SU-DHL-6 (cell line): ENCODE measurements around the gene C16orf95.

ENCODE experiments used
- H2AFZ ChIP-seq: fragments of 200-600 bp; sonication (generic); 2 replicates; pipeline ENCODE4 v1.6.1; 2014; ENCODE audit warnings: low read depth, mild to moderate bottlenecking, moderate library complexity, mixed read lengths, antibody characterized with exemption, low read length; ENCODE audit not compliant: severe bottlenecking
- H3F3A ChIP-seq: fragments of 200-600 bp; shearing (Covaris generic); 2 replicates; pipeline ENCODE4 v1.6.0; 2016; ENCODE audit warnings: antibody characterized with exemption, mild to moderate bottlenecking; ENCODE audit not compliant: insufficient read depth
- H3K27ac ChIP-seq: fragments of 200-600 bp; sonication (generic); 2 replicates; pipeline ENCODE4 v1.5.1; 2016; ENCODE audit warnings: low read depth, mild to moderate bottlenecking, low read length, moderate library complexity, mixed read lengths
- H3K27me3 ChIP-seq: fragments of 200-600 bp; sonication (generic), shearing (Covaris generic); 2 replicates; pipeline ENCODE4 v1.6.0; 2014; ENCODE audit warnings: mild to moderate bottlenecking, low read length
- H3K36me3 ChIP-seq: fragments of 200-600 bp; sonication (generic); 2 replicates; pipeline ENCODE4 v1.6.1; 2014; ENCODE audit warnings: mild to moderate bottlenecking, low read length, mixed read lengths
- H3K4me2 ChIP-seq: fragments of 300-600, 200-600 bp; shearing (Covaris generic), sonication (generic); 2 replicates; pipeline ENCODE4 v1.6.0; 2014; ENCODE audit warnings: low read length, low read depth, mild to moderate bottlenecking; ENCODE audit not compliant: poor library complexity, severe bottlenecking
- H3K4me3 ChIP-seq: fragments of 200-600 bp; sonication (generic); 2 replicates; pipeline ENCODE4 v1.5.1; 2014; ENCODE audit warnings: antibody characterized with exemption, low read length, mild to moderate bottlenecking, mixed read lengths; ENCODE audit not compliant: insufficient read depth, poor library complexity, severe bottlenecking
- H3K79me2 ChIP-seq: fragments of 200-600 bp; sonication (generic); 2 replicates; pipeline ENCODE4 v1.6.1; 2014; ENCODE audit warnings: mild to moderate bottlenecking, low read length, moderate library complexity; ENCODE audit not compliant: insufficient read depth
- H3K9ac ChIP-seq: fragments of 200-600 bp; sonication (generic); 2 replicates; pipeline ENCODE4 v1.7.0; 2014; ENCODE audit warnings: mild to moderate bottlenecking, low read length
- H3K9me2 ChIP-seq: fragments of 200-600 bp; sonication (generic); replicated peaks from 2 replicates; pipeline ENCODE4 v1.6.1; 2014; ENCODE audit warnings: low read length; ENCODE audit not compliant: insufficient read depth
- H3K9me3 ChIP-seq: fragments of 200-600 bp; sonication (generic); 2 replicates; pipeline ENCODE4 v1.6.1; 2014; ENCODE audit warnings: low read length, mixed read lengths; ENCODE audit not compliant: insufficient read depth
- H4K20me1 ChIP-seq: fragments of 200-600 bp; sonication (generic); 2 replicates; pipeline ENCODE4 v1.6.1; 2014; ENCODE audit warnings: low read depth, mild to moderate bottlenecking, antibody characterized with exemption, low read length, moderate library complexity, mixed read lengths
- CTCF ChIP-seq: fragments of 200-600 bp; sonication (generic); IDR thresholded peaks from one replicate; pipeline ENCODE4 v1.5.1; 2017; ENCODE audit warnings: antibody characterized with exemption, mild to moderate bottlenecking, low read length, moderate library complexity; ENCODE audit not compliant: insufficient read depth, poor library complexity, severe bottlenecking
- EZH2phosphoT487 ChIP-seq: fragments of 200-600 bp; sonication (generic), shearing (Covaris generic); conservative IDR thresholded peaks from 2 replicates; pipeline ENCODE4 v1.6.1; 2018; ENCODE audit warnings: mild to moderate bottlenecking, antibody characterized with exemption, low read length, moderate library complexity, mixed read lengths

The C16orf95 gene

GRCh38 chr16:87291944-87292343, 25.2 kb downstream of the C16orf95 start:
- no peak overlapping the region for H3K27ac ChIP-seq
- no peaks in the 10 kb centered on the region for H4K20me1 ChIP-seq
- H3K9me3 ChIP-seq: no peaks in the 10 kb centered on the region
- no peaks in the 10 kb centered on the region for H3K36me3 ChIP-seq
- H2AFZ ChIP-seq: no peak overlapping the region
- H3K4me3 ChIP-seq: no peak overlapping the region
- no peaks in the 10 kb centered on the region for H3F3A ChIP-seq
- H3K79me2 ChIP-seq: no peaks in the 10 kb centered on the region
- H3K4me2 ChIP-seq: no peak overlapping the region
- TF ChIP-seq EZH2phosphoT487 (no peak), CTCF (no peak)
- H3K9me2 ChIP-seq: no peaks in the 10 kb centered on the region
- no peak overlapping the region for H3K9ac ChIP-seq
- no peaks in the 10 kb centered on the region for H3K27me3 ChIP-seq

GRCh38 chr16:87288753-87289362, 28.3 kb downstream of the C16orf95 start:
- H3K27me3 ChIP-seq: no peaks in the 10 kb centered on the region
- no peaks in the 10 kb centered on the region for H3F3A ChIP-seq
- H3K36me3 ChIP-seq: no peaks in the 10 kb centered on the region
- TF ChIP-seq CTCF: no peak
- TF ChIP-seq EZH2phosphoT487: no peak
- H3K9me3 ChIP-seq: no peaks in the 10 kb centered on the region
- no peaks in the 10 kb centered on the region for H4K20me1 ChIP-seq
- H3K79me2 ChIP-seq: no peaks in the 10 kb centered on the region
- H3K9me2 ChIP-seq: no peaks in the 10 kb centered on the region
- H3K4me2 ChIP-seq: no peak overlapping the region
- no peak overlapping the region for H3K4me3 ChIP-seq
- H3K27ac ChIP-seq: no peak overlapping the region
- no peak overlapping the region for H2AFZ ChIP-seq
- H3K9ac ChIP-seq: no peak overlapping the region

- Histone ChIP-seq H3K27ac (no peak overlapping the region), H3K4me3 (no peak overlapping the region), H4K20me1 (no peaks in the 10 kb centered on the region), H3K9ac (no peak overlapping the region), H3K9me3 (no peaks in the 10 kb centered on the region), H3K79me2 (no peaks in the 10 kb centered on the region), H3K4me2 (no peak overlapping the region), H3K9me2 (no peaks in the 10 kb centered on the region), H3F3A (no peaks in the 10 kb centered on the region), H3K27me3 (no peaks in the 10 kb centered on the region), H3K36me3 (no peaks in the 10 kb centered on the region), H2AFZ (no peak overlapping the region)
- TF ChIP-seq EZH2phosphoT487 (no peak), CTCF (no peak)
These were observed 30.2 kb downstream of the C16orf95 start for GRCh38 chr16:87286839-87287626.
